Sigmoid colon (tissue), 7 donors: ENCODE data around the gene VAT1L. TPM values are rescaled to one million over a fixed set of nuclear protein-coding genes. Genes with fewer than 3 reads are reported as not detected.

Source experiments
- DNase-seq: peaks from one replicate; pipeline ENCODE4 v3.0.0-alpha.2; 2019
- H3K27ac ChIP-seq, 4 donors: fragments of 200-600 bp; sonication (generic); one replicate each; pipeline ENCODE4 v1.5.1; 2016 to 2019; ENCODE audit warnings: mild to moderate bottlenecking in 1 of 4
- H3K27me3 ChIP-seq, 3 donors: fragments of 200-600 bp; sonication (generic); one replicate each; pipeline ENCODE4 v1.5.1; 2019; ENCODE audit warnings: mild to moderate bottlenecking in 1 of 3
- H3K36me3 ChIP-seq, 4 donors: fragments of 200-600 bp; sonication (generic); one replicate each; pipeline ENCODE4 v1.5.1; 2016 to 2019
- H3K4me1 ChIP-seq, 4 donors: fragments of 200-600 bp; sonication (generic); one replicate each; pipeline ENCODE4 v1.5.1; 2017 to 2019
- H3K4me3 ChIP-seq, 4 donors: fragments of 200-600 bp; sonication (generic); one replicate each; pipeline ENCODE4 v1.5.1; 2017 to 2019; ENCODE audit warnings: mild to moderate bottlenecking in 2 of 4, moderate library complexity in 1 of 4
- H3K9me3 ChIP-seq, 4 donors: fragments of 200-600 bp in 3 of 4; sonication (generic) in 3 of 4; one replicate each; pipeline versions ENCODE4 v1.5.1 to v1.6.1; 2013 to 2019
- CTCF ChIP-seq, 4 experiments: fragments of 450-650 bp in 3 of 4; fragments of 200-600 bp in 1 of 4; IDR thresholded peaks; one replicate each; pipeline ENCODE4 v1.5.1; 2016 to 2019; ENCODE audit warnings: antibody characterized with exemption in 4 of 4, mild to moderate bottlenecking in 3 of 4, moderate library complexity in 2 of 4
- EP300 ChIP-seq, 4 donors: sonication (generic); formaldehyde crosslinking; IDR thresholded peaks; one replicate each; pipeline ENCODE4 v1.6.1; 2017; ENCODE audit warnings: antibody characterized with exemption in 4 of 4
- POLR2A ChIP-seq, 2 donors: fragments of 450-650 bp; IDR thresholded peaks; one replicate each; pipeline ENCODE4 v1.6.1; 2016; ENCODE audit warnings: antibody characterized with exemption in 2 of 2, mild to moderate bottlenecking in 2 of 2, moderate library complexity in 2 of 2
- POLR2AphosphoS5 ChIP-seq, 4 donors: sonication (generic); formaldehyde crosslinking; IDR thresholded peaks; one replicate each; pipeline ENCODE4 v1.6.1; 2017; ENCODE audit warnings: antibody characterized with exemption in 4 of 4
- WGBS, 2 donors: extraction: QIAGEN DNeasy Blood & Tissue Kit; methylation state at CpG; one replicate each; pipeline ENCODE4 v1.1.7; 2013; 5-methylcytosine and 5-hydroxymethylcytosine counted together
- intact Hi-C: fragments of 100-400 bp; cut with DNase I; formaldehyde crosslinking; loops from one replicate; pipeline ENCODE4 v1.15.1; 2023
- polyA plus RNA-seq, 3 donors: library from polyadenylated mRNA; stranded (reverse); fragments of 200-250 nt; gene quantifications; one replicate each; pipeline ENCODE4 v1.2.3, GENCODE V29; 2013
- total RNA-seq, 4 donors: library from RNA; depleted of rRNA; stranded (reverse); fragments of >200 nt; gene quantifications; one replicate each; pipeline ENCODE4 v1.1.0, GENCODE V29; 2016
- donor health status: healthy with polysubstance abuse.
- donor health status: Bipolar disorder and iron deficiency.
- donor health status: healthy.

VAT1L gene
- total and polyA plus RNA-seq, 7 donors: 0.60 to 6.4 (median 4.5) TPM

GRCh38 chr16:77789085-77790008, 983 bp downstream of the VAT1L start:
- Histone ChIP-seq H3K9me3 (no peaks in the 10 kb centered on the region), H3K27me3 (peaks cover 13 to 74% (median 38%) of the 10 kb centered on the region in 3 donors), H3K27ac (no peak overlapping the region), H3K4me3 (peak overlapping the region; percentile 24 to 50 (median 45)), H3K36me3 (no peaks in the 10 kb centered on the region), H3K4me1 (peaks cover 0 to 17% (median 15%) of the 10 kb centered on the region in 4 donors)
- intact Hi-C loops: no loop called here
- TF ChIP-seq POLR2A (IDR thresholded peaks at IDR 0.05): no peak
- no peak for TF ChIP-seq POLR2AphosphoS5 (IDR thresholded peaks at IDR 0.05)
- TF ChIP-seq EP300 (IDR thresholded peaks at IDR 0.05): no peak
- no peak for TF ChIP-seq CTCF (IDR thresholded peaks at IDR 0.05)
- no peak for DNase-seq
- 4 to 9% methylated on average over 34 of the region's 34 CpGs for WGBS, 2 donors

- H3K4me1 ChIP-seq: peaks cover 0 to 17% (median 15%) of the 10 kb centered on the region in 4 donors
- TF ChIP-seq POLR2A (IDR thresholded peaks at IDR 0.05): no peak
- TF ChIP-seq POLR2AphosphoS5 (IDR thresholded peaks at IDR 0.05): no peak
- no peak for TF ChIP-seq EP300 (IDR thresholded peaks at IDR 0.05)
- no peak for TF ChIP-seq CTCF (IDR thresholded peaks at IDR 0.05)
- no peak overlapping the region for H3K4me3 ChIP-seq
- H3K36me3 ChIP-seq: no peaks in the 10 kb centered on the region
- no peak overlapping the region for H3K27ac ChIP-seq
- 15% methylated on average over 11 of the region's 11 CpGs for WGBS, 2 donors
- no peak for DNase-seq
- H3K9me3 ChIP-seq: no peaks in the 10 kb centered on the region
- peaks cover 13 to 74% (median 38%) of the 10 kb centered on the region in 3 donors for H3K27me3 ChIP-seq
- intact Hi-C loops: no loop called here
Measured at GRCh38 chr16:77790009-77790372, 1.6 kb downstream of the VAT1L start.

- DNase-seq: no peak
- intact Hi-C loops: no loop called here
- no peak overlapping the region for H3K27ac ChIP-seq
- H3K4me3 ChIP-seq: no peak overlapping the region
- no peaks in the 10 kb centered on the region for H3K9me3 ChIP-seq
- peaks cover 13 to 74% (median 38%) of the 10 kb centered on the region in 3 donors for H3K27me3 ChIP-seq
- WGBS, 2 donors: 52 to 71% methylated on average over 3 of the region's 3 CpGs
- TF ChIP-seq POLR2A (IDR thresholded peaks at IDR 0.05) (no peak), POLR2AphosphoS5 (IDR thresholded peaks at IDR 0.05) (no peak), EP300 (IDR thresholded peaks at IDR 0.05) (no peak), CTCF (IDR thresholded peaks at IDR 0.05) (no peak)
- H3K36me3 ChIP-seq: no peaks in the 10 kb centered on the region
- peaks cover 0 to 17% (median 15%) of the 10 kb centered on the region in 4 donors for H3K4me1 ChIP-seq
Measured at GRCh38 chr16:77790912-77791311, 2.5 kb downstream of the VAT1L start.

GRCh38 chr16:77793417-77793816, 5.1 kb downstream of the VAT1L start:
- WGBS, 2 donors: 59 to 67% methylated on average over 2 of the region's 2 CpGs
- H3K36me3 ChIP-seq: no peaks in the 10 kb centered on the region
- no peak overlapping the region for H3K4me3 ChIP-seq
- no peaks in the 10 kb centered on the region for H3K9me3 ChIP-seq
- peaks cover 13 to 49% (median 29%) of the 10 kb centered on the region in 3 donors for H3K27me3 ChIP-seq
- TF ChIP-seq POLR2AphosphoS5 (IDR thresholded peaks at IDR 0.05): no peak
- TF ChIP-seq EP300 (IDR thresholded peaks at IDR 0.05): no peak
- peaks cover 0 to 12% (median 9%) of the 10 kb centered on the region in 4 donors for H3K4me1 ChIP-seq
- intact Hi-C loops: no loop called here
- no peak overlapping the region for H3K27ac ChIP-seq
- no peak for DNase-seq

- WGBS, 2 donors: 85 to 87% methylated on average over 3 of the region's 3 CpGs
- no peak overlapping the region for H3K4me3 ChIP-seq
- intact Hi-C loops: no loop called here
- no peak for DNase-seq
- peaks cover 0 to under 1% (median 0%) of the 10 kb centered on the region in 4 donors for H3K4me1 ChIP-seq
- no peaks in the 10 kb centered on the region for H3K36me3 ChIP-seq
- peaks cover 4 to 38% (median 17%) of the 10 kb centered on the region in 3 donors for H3K27me3 ChIP-seq
- TF ChIP-seq EP300 (IDR thresholded peaks at IDR 0.05) (no peak), POLR2A (IDR thresholded peaks at IDR 0.05) (no peak)
- no peak overlapping the region for H3K27ac ChIP-seq
- no peaks in the 10 kb centered on the region for H3K9me3 ChIP-seq
Measured at GRCh38 chr16:77794586-77794985, 6.2 kb downstream of the VAT1L start.
